ENCODE measurements around the gene ALG9.

GRCh38 chr11:111829185-111829968, 42.0 kb downstream of the ALG9 start:
- TF ChIP-seq POLR2A (IDR thresholded peaks at IDR 0.05): no peak
- no peak for TF ChIP-seq CTCF (IDR thresholded peaks at IDR 0.05)

All from thyroid gland (tissue), 4 donors.